Panc1 (cell line): ENCODE measurements around the gene REX1BD. TPM values are rescaled to one million over a fixed set of nuclear protein-coding genes. Genes with fewer than 3 reads are reported as not detected.

Experiments
- ATAC-seq: fragments of 200-7000 bp; cut with Tn5 transposase; 2 replicates; pipeline ENCODE4 v1.9.1; 2020; ENCODE audit warnings: mild to moderate bottlenecking, moderate library complexity
- BruUV-seq: library from RNA; stranded (reverse); fragments of 400-500 nt; replicated peaks from 2 replicates; lab custom pipeline; 2021; lab: Mats Ljungman, UMichigan
- CTCF ChIA-PET: fragments of 300-600 bp; sonication (Branson Sonifier 250); formaldehyde crosslinking; loops from one replicate; lab custom pipeline; 2022; ENCODE audit warnings: antibody characterized with exemption; lab: Charles Lee
- POLR2A ChIA-PET: fragments of 300-600 bp; sonication (Branson Sonifier 250); formaldehyde crosslinking; loops from one replicate; lab custom pipeline; 2022; ENCODE audit warnings: antibody characterized with exemption; lab: Charles Lee
- DNase-seq: peaks from one replicate; pipeline ENCODE4 v3.0.0-alpha.2; 2010; ENCODE audit warnings: low read depth, low spot score
- H3K27ac ChIP-seq: 2 replicates; pipeline ENCODE4 v1.5.1; 2011; ENCODE audit warnings: mild to moderate bottlenecking, low read length, inconsistent platforms
- H3K27me3 ChIP-seq: fragments of 200-500 bp; sonication (Bioruptor generic); 2 replicates; pipeline ENCODE4 v1.6.0; 2014; ENCODE audit warnings: low read length, inconsistent platforms; ENCODE audit not compliant: control insufficient read depth, insufficient read depth
- H3K36me3 ChIP-seq: fragments of 200-500 bp; sonication (Bioruptor generic); 2 replicates; pipeline ENCODE4 v1.5.1; 2014; ENCODE audit warnings: inconsistent platforms, mild to moderate bottlenecking, low read length, moderate library complexity; ENCODE audit not compliant: control insufficient read depth, insufficient read depth
- H3K4me1 ChIP-seq: 2 replicates; pipeline ENCODE4 v1.5.1; 2011; ENCODE audit warnings: inconsistent platforms, mild to moderate bottlenecking, low read length, moderate library complexity; ENCODE audit not compliant: control insufficient read depth, insufficient read depth
- H3K4me3 ChIP-seq, 2 experiments: 2 replicates each; pipeline ENCODE4 v1.5.1; 2011 to 2012; ENCODE audit warnings: low read depth in 2 of 2, low read length in 2 of 2, mild to moderate bottlenecking in 2 of 2, inconsistent platforms in 1 of 2, moderate library complexity in 1 of 2
- H3K9me3 ChIP-seq: fragments of 200-500 bp; sonication (Bioruptor generic); 2 replicates; pipeline ENCODE4 v1.5.1; 2014; ENCODE audit warnings: low read depth, mild to moderate bottlenecking, inconsistent platforms, low read length, moderate library complexity; ENCODE audit not compliant: control insufficient read depth, insufficient read depth
- POLR2AphosphoS5 ChIP-seq: IDR thresholded peaks from 2 replicates; pipeline ENCODE4 v1.6.1; 2012; ENCODE audit warnings: mild to moderate bottlenecking, low read depth, low read length, moderate library complexity
- SIN3A ChIP-seq: IDR thresholded peaks from 2 replicates; pipeline ENCODE4 v1.6.1; 2012; ENCODE audit warnings: low read depth, mild to moderate bottlenecking, low read length, moderate library complexity, borderline replicate concordance; ENCODE audit not compliant: insufficient read depth
- TCF7L2 ChIP-seq: IDR thresholded peaks from 2 replicates; pipeline ENCODE4 v1.6.1; 2011; ENCODE audit warnings: mild to moderate bottlenecking, low read depth, low read length, inconsistent platforms
- in situ Hi-C: cut with HindIII; loops from 2 replicates; pipeline ENCODE4 v1.10.0; 2016; ENCODE audit warnings: low sequenced_read_pairs, low pct_unique_long_range_greater_than_20kb
- intact Hi-C: fragments of 100-400 bp; cut with micrococcal nuclease; formaldehyde crosslinking; loops from one replicate; pipeline ENCODE4 v1.10.0; 2022; ENCODE audit not compliant: unreplicated experiment
- total RNA-seq: library from RNA; stranded (reverse); gene quantifications from one replicate; pipeline ENCODE4 v1.2.1, GENCODE V29; 2021; ENCODE audit not compliant: unreplicated experiment
- TF ChIP-seq, protein P1 (sequence below), 2 experiments: IDR thresholded peaks; 2 replicates each; pipeline ENCODE4 v1.6.1; 2011 to 2012; ENCODE audit warnings: low read depth in 2 of 2, control low read depth in 1 of 2, low read length in 1 of 2, mild to moderate bottlenecking in 1 of 2, moderate library complexity in 1 of 2; ENCODE audit not compliant: insufficient read depth in 1 of 2
- TF ChIP-seq, protein P2 (sequence below): fragments of 450-650 bp; IDR thresholded peaks from 2 replicates; pipeline ENCODE4 v1.5.1; 2017; ENCODE audit warnings: mild to moderate bottlenecking

Gene REX1BD
- total RNA-seq, 1 experiment from 2014 or later = 32.0 TPM

- DNase-seq = no peak
- no peaks in the 10 kb centered on the region for H3K36me3 ChIP-seq
- ChIA-PET CTCF (no interaction called here), POLR2A (interaction anchor here (0.5 to 0.6 kb wide), 2 partner anchors 59 to 355 kb away, joined by 3 to 5 read pairs; no protein-coding TSS in a partner anchor)
- BruUV-seq = no TSS peak
- no peaks in the 10 kb centered on the region for H3K9me3 ChIP-seq
- H3K27ac ChIP-seq = no peak overlapping the region
- ATAC-seq = no peak
- H3K27me3 ChIP-seq = peaks cover 2% of the 10 kb centered on the region
- H3K4me3 ChIP-seq = peak overlapping the region; percentile 27 to 39
- in situ Hi-C loops (no loop called here), intact Hi-C loops (no loop called here)
- TF ChIP-seq POLR2AphosphoS5 = no peak
- TF ChIP-seq, protein P1, sequence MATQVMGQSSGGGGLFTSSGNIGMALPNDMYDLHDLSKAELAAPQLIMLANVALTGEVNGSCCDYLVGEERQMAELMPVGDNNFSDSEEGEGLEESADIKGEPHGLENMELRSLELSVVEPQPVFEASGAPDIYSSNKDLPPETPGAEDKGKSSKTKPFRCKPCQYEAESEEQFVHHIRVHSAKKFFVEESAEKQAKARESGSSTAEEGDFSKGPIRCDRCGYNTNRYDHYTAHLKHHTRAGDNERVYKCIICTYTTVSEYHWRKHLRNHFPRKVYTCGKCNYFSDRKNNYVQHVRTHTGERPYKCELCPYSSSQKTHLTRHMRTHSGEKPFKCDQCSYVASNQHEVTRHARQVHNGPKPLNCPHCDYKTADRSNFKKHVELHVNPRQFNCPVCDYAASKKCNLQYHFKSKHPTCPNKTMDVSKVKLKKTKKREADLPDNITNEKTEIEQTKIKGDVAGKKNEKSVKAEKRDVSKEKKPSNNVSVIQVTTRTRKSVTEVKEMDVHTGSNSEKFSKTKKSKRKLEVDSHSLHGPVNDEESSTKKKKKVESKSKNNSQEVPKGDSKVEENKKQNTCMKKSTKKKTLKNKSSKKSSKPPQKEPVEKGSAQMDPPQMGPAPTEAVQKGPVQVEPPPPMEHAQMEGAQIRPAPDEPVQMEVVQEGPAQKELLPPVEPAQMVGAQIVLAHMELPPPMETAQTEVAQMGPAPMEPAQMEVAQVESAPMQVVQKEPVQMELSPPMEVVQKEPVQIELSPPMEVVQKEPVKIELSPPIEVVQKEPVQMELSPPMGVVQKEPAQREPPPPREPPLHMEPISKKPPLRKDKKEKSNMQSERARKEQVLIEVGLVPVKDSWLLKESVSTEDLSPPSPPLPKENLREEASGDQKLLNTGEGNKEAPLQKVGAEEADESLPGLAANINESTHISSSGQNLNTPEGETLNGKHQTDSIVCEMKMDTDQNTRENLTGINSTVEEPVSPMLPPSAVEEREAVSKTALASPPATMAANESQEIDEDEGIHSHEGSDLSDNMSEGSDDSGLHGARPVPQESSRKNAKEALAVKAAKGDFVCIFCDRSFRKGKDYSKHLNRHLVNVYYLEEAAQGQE (IDR thresholded peaks at IDR 0.05; ENCODE audit: insufficient read depth in 1 of 2, low read depth in 2 of 2, low read length in 1 of 2) = no peak
- TF ChIP-seq, protein P2, sequence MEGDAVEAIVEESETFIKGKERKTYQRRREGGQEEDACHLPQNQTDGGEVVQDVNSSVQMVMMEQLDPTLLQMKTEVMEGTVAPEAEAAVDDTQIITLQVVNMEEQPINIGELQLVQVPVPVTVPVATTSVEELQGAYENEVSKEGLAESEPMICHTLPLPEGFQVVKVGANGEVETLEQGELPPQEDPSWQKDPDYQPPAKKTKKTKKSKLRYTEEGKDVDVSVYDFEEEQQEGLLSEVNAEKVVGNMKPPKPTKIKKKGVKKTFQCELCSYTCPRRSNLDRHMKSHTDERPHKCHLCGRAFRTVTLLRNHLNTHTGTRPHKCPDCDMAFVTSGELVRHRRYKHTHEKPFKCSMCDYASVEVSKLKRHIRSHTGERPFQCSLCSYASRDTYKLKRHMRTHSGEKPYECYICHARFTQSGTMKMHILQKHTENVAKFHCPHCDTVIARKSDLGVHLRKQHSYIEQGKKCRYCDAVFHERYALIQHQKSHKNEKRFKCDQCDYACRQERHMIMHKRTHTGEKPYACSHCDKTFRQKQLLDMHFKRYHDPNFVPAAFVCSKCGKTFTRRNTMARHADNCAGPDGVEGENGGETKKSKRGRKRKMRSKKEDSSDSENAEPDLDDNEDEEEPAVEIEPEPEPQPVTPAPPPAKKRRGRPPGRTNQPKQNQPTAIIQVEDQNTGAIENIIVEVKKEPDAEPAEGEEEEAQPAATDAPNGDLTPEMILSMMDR = no peak
- no peak for TF ChIP-seq SIN3A
- TF ChIP-seq TCF7L2 = no peak
- peaks cover 7% of the 10 kb centered on the region for H3K4me1 ChIP-seq
Observed at GRCh38 chr19:18607226-18608101, 18.9 kb downstream of the REX1BD start.

- Histone ChIP-seq H3K27me3 (peaks cover 2% of the 10 kb centered on the region), H3K4me1 (peaks cover 7% of the 10 kb centered on the region), H3K4me3 (no peak overlapping the region), H3K36me3 (no peaks in the 10 kb centered on the region), H3K27ac (no peak overlapping the region), H3K9me3 (no peaks in the 10 kb centered on the region)
- DNase-seq (no peak), ATAC-seq (no peak)
- TF ChIP-seq TCF7L2 (no peak), POLR2AphosphoS5 (no peak), SIN3A (no peak)
- TF ChIP-seq, protein P2 = no peak
- TF ChIP-seq, protein P1 (IDR thresholded peaks at IDR 0.05; ENCODE audit: insufficient read depth in 1 of 2, low read depth in 2 of 2, low read length in 1 of 2) = no peak
- CTCF ChIA-PET = no interaction called here
- intact Hi-C loops (no loop called here), in situ Hi-C loops (no loop called here)
- BruUV-seq = no TSS peak
- POLR2A ChIA-PET = no interaction called here
Observed at GRCh38 chr19:18608102-18608804, 19.7 kb downstream of the REX1BD start.
